ENCODE data around the gene PGA5. TPM values are rescaled to one million over a fixed set of nuclear protein-coding genes. Genes with fewer than 3 reads are reported as not detected.
"Not testable (repeated sequence)": the region's sequence is repeated elsewhere in the genome, so short reads cannot be mapped to it uniquely, and the experiment has no call there.

PGA5 gene
- under 1 TPM in 2 of 4 donors, not detected in 2; 0.18 to 0.35 TPM for polyA plus RNA-seq (ENCODE audit: insufficient read length in 4 of 4)

DNA sequence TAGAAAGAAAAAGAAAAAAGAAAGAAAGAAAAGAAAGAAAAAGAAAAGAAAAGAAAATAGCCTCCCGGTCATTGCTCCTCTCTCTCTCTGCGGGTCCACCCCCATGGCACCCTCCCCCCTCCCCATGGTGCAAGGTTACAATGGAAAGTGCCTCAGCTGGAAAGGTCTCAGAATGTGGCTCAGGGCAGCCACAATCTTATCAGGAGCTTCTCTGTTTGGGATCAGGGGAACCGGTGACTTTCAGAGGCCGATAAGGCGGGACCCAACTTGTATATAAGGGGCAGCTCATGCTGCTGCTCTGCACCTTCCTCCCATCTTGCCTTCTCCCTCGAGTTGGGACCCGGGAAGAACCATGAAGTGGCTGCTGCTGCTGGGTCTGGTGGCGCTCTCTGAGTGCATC lies at the start of gene PGA5:
Gene PGA5, plus strand, starts transcription at position 301 of the 400 bp plus-strand sequence. Its CDS starts 52 bp downstream, at position 353.
- DNase-seq (ENCODE audit: low read depth in 4 of 4, low spot score in 3 of 4), result not testable (repeated sequence)

DNA sequence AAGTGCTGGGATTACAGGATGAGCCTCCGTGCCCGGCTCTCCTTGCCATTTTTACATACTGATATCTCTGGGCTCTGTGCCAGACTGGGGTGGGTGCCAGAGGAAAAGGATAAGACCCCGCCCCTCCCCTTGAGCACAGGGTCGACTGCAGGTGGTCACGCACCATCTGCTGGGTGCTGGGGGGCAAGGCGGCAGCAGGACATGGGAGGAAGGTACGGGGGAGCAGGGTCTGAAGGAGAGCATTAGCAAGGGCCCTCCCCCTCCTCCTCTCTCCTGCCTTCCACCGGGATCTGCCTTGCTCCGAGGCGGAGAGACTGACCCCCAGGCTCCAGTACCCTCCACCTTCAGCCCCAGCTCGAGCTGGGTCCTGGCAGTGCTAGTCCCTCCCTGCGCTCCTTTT lies 47.4 kb upstream of the PGA5 start:
- no peak for DNase-seq (ENCODE audit: low read depth in 4 of 4, low spot score in 3 of 4)

DNA sequence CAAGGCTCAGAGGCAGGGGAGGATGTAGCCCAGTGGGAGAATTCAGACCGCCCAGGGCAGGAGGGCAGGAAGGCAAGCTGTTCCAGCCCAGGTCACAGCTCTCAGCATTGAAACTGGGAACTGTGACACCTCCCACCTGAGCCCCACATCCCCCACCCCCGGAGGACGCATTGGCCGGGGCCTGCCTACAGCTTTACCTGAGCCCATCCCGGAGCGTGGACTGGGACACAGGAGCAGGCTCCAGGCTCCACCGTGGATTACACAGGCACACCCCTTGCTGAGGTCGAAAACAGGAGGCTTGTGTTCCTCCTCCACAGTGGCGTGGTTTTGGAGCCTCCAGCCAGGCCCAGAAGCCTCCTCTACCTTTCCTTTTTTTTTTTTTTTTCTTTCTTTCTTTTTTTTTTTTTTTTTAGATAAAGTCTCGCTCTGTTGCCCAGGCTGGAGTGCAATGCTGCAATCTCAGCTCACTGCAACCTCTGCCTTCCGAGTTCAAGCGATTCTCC lies 46.8 kb upstream of the PGA5 start:
- no peak for DNase-seq (ENCODE audit: low read depth in 4 of 4, low spot score in 3 of 4)

DNA sequence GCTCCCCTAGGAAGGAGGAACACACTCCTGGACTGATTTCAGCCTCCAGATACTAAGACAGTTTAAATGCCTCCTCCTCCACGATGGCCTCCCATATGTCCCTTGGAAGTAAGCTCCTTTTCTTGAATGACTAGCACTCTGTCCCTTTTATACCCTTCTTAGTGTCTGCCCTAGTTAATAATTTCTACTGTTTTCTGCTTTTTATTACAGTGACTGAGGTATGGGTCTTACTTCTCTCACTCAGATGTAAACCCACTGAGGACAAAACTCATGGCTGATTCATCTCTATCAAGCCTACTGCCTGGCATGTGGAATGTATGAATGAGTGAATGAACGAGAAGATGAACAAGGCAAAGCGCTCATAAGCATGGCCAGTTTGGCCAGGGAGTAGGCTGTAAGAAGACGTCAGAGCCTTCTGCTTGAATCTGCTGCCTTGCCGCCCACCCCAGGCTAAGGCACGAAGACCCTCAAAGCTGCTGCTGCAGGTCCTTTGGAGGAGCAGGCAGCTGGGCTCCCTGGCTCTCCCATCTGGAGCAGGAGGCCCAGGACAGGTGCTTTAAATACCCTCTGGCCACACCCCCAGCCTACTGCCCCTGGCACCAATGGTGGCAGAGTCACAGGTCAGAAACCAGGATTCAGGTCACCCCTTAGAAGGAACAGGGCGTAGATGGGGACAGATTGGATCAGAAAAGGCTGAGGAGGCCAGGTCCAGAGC lies 45.8 kb upstream of the PGA5 start:
- no peak for DNase-seq (ENCODE audit: low read depth in 4 of 4, low spot score in 3 of 4)

DNA sequence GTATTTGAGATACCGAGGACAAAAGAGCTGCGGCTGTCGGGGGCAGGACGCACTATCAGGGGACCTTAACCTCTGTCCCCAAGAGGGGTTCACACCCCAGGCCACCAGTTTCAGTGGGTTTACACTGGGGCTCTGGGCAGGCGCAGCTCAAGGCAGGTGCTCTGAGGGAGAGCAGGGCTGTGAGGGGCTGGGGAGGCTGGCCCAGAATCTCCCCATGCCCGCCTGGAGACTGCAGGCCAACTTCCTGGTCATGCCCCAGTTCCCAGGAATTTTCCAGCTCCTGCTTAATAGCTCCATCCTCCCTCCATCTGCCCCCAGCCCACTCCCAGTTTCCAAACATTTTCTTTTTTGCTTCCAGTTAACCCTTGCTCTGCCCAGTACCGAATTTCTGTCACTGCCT lies 45.3 kb upstream of the PGA5 start:
- peak in 1 of 4 donors; percentile 68 for DNase-seq (ENCODE audit: low read depth in 4 of 4, low spot score in 3 of 4)

DNA sequence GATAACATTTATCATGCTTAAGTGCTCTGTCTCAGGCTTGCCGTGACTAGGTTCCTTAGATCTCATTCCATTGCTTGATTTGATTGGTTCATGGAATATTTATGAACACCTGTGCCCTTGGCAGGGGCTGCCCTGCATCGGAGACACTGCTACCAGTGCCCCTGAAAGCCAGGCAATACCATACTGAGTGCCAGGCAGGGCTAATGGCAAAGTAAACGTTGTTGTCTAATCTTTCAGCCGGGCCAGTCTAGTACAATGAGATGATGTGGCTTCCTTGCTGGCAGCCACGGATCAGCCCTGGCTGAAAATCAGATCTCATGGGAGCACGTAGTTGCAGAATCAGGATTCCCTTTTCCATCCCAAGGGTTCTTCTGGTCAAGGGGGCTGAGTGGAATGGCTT lies 42.6 kb upstream of the PGA5 start:
- DNase-seq (ENCODE audit: low read depth in 4 of 4, low spot score in 3 of 4), result no peak

DNA sequence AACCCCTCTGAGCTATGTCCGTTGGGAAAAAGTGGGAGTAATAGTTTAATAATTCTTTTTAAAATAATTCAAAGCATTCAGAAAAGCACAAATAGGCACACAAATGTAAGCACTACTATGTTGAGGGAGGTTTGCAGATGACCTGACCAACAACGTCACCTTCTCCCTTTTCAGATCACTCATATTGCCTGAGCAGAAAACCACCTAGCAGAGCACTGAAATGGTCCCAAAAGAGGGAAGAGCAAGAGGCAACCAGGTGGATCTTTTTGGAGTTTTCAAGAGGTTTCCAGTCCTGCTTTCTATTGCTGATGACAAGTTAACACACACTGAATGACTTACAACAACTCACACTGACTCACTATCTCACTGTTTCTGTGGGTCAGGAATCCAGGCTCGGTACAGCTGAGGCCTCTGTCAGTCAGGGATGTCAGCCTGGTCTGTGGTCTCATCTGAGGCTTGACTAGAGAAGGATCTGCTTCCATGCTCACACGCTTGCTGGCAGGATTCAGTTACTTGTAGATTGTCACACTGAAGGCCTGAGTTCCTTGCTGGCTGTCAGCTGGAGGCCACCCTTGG lies 41.9 kb upstream of the PGA5 start:
- no peak for DNase-seq (ENCODE audit: low read depth in 4 of 4, low spot score in 3 of 4)

DNA sequence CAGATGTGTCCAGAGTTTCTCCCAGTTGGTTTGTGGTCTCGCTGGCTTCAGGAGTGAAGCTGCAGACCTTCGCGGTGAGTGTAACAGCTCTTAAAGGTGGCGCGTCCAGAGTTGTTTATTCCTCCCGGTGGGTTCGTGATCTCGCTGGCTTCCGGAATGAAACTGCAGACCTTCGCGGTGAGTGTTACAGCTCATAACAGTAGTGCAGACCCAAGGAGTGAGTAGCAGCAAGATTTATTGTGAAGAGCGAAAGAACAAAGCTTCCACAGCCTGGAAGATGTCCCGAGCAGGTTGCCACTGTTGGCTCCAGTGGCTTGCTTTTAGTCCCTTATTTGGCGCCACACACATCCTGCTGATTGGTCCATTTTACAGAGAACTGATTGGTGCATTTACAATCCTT lies 39.5 kb upstream of the PGA5 start:
- DNase-seq (ENCODE audit: low read depth in 4 of 4, low spot score in 3 of 4), result no peak

DNA sequence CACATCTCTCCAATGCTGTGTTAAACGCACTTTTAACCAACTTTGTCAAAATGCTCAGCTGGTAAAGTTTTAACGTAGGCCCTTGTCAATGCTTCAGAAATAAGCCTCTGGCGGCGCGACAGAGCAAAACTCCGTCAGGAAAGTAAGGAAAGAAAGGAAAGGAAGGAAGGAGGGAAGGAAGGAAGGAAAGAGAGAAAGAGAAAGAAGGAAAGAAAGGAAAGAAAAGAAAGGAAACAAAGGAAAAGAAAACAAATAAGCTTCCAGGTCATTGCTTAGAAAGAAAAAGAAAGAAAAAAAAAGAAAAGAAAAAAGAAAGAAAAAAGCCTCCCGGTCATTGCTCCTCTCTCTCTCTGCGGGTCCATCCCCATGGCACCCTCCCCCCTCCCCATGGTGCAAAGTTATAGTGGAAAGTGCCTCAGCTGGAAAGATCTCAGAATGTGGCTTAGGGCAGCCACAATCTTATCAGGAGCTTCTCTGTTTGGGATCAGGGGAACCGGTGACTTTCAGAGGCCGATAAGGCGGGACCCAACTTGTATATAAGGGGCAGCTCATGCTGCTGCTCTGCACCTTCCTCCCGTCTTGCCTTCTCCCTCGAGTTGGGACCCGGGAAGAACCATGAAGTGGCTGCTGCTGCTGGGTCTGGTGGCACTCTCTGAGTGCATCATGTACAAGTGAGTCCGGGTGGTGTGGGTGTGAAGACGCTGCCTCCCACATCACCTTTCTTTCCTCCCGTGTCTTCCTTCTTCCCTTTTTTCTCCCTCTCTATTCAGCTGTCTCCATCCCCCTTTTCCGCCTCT lies 37.8 kb upstream of the PGA5 start, which contains the start of gene PGA3:
Gene PGA3, plus strand, starts transcription at position 566 of the 797 bp plus-strand sequence. Its CDS starts 50 bp downstream, at position 616.
- DNase-seq (ENCODE audit: low read depth in 4 of 4, low spot score in 3 of 4), result not testable (repeated sequence)

DNA sequence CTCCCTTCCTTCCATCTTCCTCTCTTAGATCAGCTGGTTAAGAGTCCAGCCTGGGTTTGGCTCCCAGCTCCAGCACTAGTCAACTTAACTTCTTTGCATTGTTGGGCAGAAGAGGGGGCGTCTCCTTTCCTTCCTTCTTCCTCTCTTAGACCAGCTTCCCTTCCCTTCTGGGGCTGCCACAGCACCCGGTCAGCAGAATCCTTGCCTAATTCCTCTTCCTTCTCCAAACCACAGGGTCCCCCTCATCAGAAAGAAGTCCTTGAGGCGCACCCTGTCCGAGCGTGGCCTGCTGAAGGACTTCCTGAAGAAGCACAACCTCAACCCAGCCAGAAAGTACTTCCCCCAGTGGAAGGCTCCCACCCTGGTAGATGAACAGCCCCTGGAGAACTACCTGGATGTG lies 37.1 kb upstream of the PGA5 start:
- DNase-seq (ENCODE audit: low read depth in 4 of 4, low spot score in 3 of 4), result not testable (repeated sequence)

DNA sequence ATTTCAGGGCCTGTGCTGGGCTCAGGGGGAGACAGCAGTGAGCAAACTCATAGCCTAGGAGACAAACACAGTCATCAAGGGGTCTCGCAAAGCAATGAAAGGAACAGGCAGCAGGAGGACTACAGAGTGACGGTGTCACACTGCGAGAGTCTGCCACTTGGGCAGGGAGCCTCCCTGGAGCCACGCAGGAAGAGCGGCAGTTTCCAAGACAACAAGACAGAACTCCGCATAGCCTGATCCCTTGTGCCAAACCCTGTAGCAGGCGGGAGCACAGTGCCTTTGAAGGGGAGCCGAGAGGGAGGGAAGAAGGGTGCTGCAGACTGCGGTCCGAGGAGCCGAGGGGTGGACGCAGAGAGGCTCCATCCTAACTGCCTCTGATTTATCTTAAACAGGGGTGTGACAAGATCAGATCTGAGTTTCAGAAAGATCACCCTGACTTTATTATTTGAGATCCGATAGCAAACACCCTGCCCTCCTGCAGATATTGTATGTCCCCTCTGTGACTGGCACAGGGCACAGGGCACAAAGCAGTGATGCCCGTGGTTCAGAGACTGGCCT lies 36.4 kb upstream of the PGA5 start:
- DNase-seq (ENCODE audit: low read depth in 4 of 4, low spot score in 3 of 4), result not testable (repeated sequence)

DNA sequence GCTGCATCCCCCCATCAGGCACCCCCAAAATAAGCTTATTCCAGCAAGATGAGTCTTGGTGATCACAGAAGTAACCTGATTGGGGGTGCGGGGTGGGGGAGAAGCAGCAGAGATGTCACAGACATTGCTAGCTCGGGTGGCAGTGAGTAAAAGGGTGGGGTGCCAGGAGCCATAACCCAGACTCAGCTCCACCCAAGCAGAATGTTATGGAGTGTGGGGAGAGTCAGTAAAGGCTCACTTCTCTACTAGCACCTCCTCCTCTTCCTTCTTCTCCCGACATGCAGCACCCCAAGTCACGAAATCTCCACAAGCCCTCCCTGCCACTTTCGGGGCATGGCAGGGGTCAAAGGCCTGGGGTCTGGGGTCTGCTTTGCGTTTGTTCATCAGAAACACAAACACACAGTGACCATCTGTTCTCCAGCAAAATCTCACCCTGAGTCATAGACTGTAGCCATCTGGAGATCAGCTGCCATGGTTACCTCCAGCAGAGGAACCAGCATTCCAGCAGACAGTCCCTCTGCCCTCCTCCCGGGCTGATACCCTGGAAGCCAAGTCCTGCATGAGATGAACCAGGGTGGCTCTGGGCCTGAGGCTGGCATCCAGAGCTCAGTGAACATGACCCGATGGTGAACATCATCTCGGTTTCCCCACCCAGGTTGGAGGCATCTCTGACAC lies 33.2 kb upstream of the PGA5 start:
- DNase-seq (ENCODE audit: low read depth in 4 of 4, low spot score in 3 of 4), result not testable (repeated sequence)

DNA sequence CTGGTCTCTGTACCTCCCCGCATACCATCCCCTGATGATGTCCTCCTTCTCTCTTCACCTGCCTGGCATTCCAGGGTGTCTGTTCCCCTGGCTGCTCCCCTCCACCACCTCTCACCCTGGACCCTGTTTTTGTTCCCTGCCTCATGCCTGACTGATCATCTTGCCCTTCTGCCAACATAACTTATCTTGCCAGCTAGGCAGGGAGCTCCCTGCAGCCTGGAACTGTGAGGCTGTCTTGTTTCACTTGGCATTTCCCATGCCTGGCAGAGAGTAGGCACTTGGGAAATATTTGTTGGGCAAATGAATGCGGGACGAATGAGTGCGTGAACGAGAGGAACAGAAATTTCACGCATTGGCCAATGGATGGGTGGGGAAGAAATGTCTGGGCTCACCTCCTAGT lies 30.3 kb upstream of the PGA5 start:
- DNase-seq (ENCODE audit: low read depth in 4 of 4, low spot score in 3 of 4), result not testable (repeated sequence)

DNA sequence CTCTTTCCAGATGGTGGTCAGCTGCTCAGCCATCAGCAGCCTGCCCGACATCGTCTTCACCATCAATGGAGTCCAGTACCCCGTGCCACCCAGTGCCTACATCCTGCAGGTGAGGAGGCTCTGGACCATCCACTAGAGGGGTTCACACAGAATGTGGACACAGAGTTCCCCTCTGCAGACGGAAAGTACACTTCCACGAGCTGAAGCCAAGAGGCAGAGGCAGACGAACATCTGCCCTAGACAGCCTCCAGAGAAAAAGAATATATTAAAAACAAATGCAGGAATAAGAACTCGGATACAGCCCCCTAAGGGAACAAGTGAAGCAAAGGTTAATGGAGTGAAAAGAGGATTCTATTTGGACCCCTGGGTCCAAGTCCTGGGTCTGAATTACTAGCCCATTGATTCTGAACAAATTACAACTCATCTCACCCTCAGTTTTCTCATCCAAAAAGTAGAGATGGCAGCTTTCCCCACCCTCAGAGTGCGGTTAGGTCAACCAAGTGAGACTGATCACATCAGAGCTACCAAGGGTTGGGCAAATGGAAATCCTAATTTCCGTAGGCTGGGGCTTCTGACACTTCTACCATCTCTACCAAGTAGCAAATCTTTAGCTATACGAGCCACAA lies 29.5 kb upstream of the PGA5 start:
- not testable (repeated sequence) for DNase-seq (ENCODE audit: low read depth in 4 of 4, low spot score in 3 of 4)

DNA sequence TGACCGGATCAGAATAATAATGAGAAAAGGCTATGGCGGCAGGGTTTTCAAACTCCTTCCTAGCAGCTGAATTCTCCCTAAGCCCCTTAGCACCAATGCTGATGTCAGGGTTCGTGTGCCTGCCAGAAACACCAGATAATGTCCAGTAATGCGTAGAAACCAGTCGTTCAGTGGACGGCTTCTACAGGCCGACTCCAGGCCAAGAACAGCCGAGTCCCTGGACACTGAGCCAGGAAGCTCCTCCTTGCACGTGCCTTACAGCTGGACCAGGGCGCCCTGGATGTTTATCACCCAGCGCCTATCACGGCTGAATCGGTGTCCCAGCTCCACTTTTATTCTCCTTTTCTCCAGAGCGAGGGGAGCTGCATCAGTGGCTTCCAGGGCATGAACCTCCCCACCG lies 28.8 kb upstream of the PGA5 start:
- DNase-seq (ENCODE audit: low read depth in 4 of 4, low spot score in 3 of 4), result not testable (repeated sequence)

DNA sequence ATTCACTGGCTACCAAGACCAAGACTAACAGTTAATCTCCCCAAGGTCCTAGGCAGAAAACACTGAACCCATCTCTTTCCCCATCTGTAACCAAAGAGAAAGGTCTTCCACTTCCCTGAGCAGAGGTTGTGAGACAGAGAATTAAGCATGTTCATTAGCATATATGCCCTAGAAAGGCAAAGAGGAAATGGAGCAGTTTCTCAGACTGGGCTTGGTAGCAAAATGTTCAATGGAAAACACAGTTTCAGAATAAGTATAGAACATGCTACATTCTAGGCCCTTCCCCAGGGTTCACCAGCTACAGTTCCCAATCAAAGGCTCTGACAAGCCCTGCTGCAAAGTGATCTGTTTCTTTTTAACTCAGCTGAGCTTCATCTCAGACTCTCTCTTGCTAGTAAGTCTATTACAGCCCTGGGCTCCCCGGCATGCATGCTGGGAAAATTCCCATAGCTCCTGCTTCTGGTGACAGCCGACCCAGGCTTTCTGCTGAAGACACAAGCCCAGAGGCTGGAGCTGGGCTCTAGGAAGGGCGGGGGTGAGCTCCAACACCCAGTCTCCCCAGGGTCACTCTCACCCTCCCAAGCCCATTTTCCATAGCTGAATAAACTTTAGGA lies 27.2 kb upstream of the PGA5 start:
- not testable (repeated sequence) for DNase-seq (ENCODE audit: low read depth in 4 of 4, low spot score in 3 of 4)

DNA sequence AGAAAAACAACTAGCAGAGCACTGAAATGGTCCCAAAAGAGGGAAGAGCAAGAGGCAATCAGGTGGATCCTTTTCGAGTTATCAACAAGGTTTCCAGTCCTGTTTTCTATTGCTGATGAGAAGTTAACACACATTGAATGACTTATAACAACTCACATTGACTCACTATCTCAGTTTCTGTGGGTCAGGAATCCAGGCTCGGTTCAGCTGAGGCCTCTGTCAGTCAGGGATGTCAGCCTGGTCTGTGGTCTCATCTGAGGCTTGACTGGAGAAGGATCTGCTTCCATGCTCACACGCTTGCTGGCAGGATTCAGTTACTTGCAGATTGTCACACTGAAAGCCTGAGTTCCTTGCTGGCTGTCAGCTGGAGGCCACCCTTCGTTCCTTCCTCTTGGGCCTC lies 22.7 kb upstream of the PGA5 start:
- DNase-seq (ENCODE audit: low read depth in 4 of 4, low spot score in 3 of 4), result not testable (repeated sequence)

DNA sequence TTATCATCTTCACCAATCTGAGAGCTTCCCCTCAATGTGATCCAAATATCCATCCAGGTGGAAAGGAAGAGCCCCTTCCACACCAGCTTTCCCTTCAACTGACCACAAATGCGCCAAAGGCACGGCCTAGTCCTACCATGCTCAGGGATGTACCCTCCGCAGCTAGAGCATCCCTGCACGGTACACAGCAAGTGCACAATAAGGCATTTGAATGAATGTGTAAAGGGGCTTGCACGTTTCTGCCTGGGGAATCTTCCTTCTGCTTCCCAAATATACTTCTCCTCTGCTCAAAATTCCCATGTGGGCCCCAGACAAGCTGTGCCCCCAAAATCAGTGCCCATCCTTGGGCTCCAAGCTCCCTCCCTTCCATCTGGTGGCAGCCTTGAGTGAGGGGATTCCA lies 22.0 kb upstream of the PGA5 start:
- DNase-seq (ENCODE audit: low read depth in 4 of 4, low spot score in 3 of 4), result not testable (repeated sequence)

DNA sequence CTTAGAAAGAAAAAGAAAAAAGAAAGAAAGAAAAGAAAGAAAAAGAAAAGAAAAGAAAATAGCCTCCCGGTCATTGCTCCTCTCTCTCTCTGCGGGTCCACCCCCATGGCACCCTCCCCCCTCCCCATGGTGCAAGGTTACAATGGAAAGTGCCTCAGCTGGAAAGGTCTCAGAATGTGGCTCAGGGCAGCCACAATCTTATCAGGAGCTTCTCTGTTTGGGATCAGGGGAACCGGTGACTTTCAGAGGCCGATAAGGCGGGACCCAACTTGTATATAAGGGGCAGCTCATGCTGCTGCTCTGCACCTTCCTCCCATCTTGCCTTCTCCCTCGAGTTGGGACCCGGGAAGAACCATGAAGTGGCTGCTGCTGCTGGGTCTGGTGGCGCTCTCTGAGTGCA lies 18.9 kb upstream of the PGA5 start, which contains the start of gene PGA4:
Gene PGA4, plus strand, starts transcription at position 301 of the 400 bp plus-strand sequence. Its CDS starts 54 bp downstream, at position 355.
- not testable (repeated sequence) for DNase-seq (ENCODE audit: low read depth in 4 of 4, low spot score in 3 of 4)

Data from right renal pelvis (tissue), 4 donors.